Endothelial cell (in vitro differentiated cells): ENCODE results near the gene ADAMTS18. TPM values are rescaled to one million over a fixed set of nuclear protein-coding genes. Genes with fewer than 3 reads are reported as not detected.

Experiments used
- DNase-seq: peaks from one replicate; pipeline ENCODE4 v3.0.0; 2021; ENCODE audit warnings: low spot score
- H3K27ac Mint-ChIP-seq: one replicate; pipeline ENCODE4 v1.8.0; 2021; ENCODE audit warnings: mixed read lengths, inconsistent platforms; ENCODE audit not compliant: unreplicated experiment
- H3K27me3 Mint-ChIP-seq: one replicate; pipeline ENCODE4 v1.8.0; 2021; ENCODE audit warnings: mild to moderate bottlenecking, moderate library complexity, mixed read lengths, inconsistent platforms; ENCODE audit not compliant: unreplicated experiment
- H3K36me3 Mint-ChIP-seq: one replicate; pipeline ENCODE4 v1.8.0; 2021; ENCODE audit warnings: mild to moderate bottlenecking, low read depth, mixed read lengths, inconsistent platforms; ENCODE audit not compliant: unreplicated experiment
- H3K4me1 Mint-ChIP-seq: one replicate; pipeline ENCODE4 v1.8.0; 2021; ENCODE audit warnings: mild to moderate bottlenecking, mixed read lengths, inconsistent platforms; ENCODE audit not compliant: unreplicated experiment
- H3K4me3 Mint-ChIP-seq: one replicate; pipeline ENCODE4 v1.8.0; 2021; ENCODE audit warnings: mild to moderate bottlenecking, mixed read lengths, inconsistent platforms; ENCODE audit not compliant: unreplicated experiment
- H3K9me3 Mint-ChIP-seq: one replicate; pipeline ENCODE4 v1.8.0; 2021; ENCODE audit warnings: mixed read lengths, inconsistent platforms; ENCODE audit not compliant: unreplicated experiment
- CTCF ChIP-seq: fragments of 200-600 bp; sonication (generic); IDR thresholded peaks from one replicate; pipeline ENCODE4 v1.5.0; 2021; ENCODE audit warnings: antibody characterized with exemption; ENCODE audit not compliant: unreplicated experiment
- total RNA-seq: library from RNA; stranded (reverse); fragmentation: NEBNext Ultra II Directional; extraction: Animal tissue kit (Norgen Biotek cat#: 25700); gene quantifications from one replicate; pipeline ENCODE4 v1.2.1, GENCODE V29; 2021; ENCODE audit not compliant: unreplicated experiment

Gene ADAMTS18
- total RNA-seq, 1 donor from 2014 or later: 0.69 TPM

GRCh38 chr16:77297996-77298395, 136.8 kb downstream of the ADAMTS18 start:
- no peak for TF ChIP-seq CTCF
- peaks cover 5% of the 10 kb centered on the region for H3K4me1 Mint-ChIP-seq
- H3K4me3 Mint-ChIP-seq: no peak overlapping the region
- H3K36me3 Mint-ChIP-seq: no peaks in the 10 kb centered on the region
- no peaks in the 10 kb centered on the region for H3K9me3 Mint-ChIP-seq
- DNase-seq: no peak
- H3K27me3 Mint-ChIP-seq: no peaks in the 10 kb centered on the region
- H3K27ac Mint-ChIP-seq: no peak overlapping the region

DNA sequence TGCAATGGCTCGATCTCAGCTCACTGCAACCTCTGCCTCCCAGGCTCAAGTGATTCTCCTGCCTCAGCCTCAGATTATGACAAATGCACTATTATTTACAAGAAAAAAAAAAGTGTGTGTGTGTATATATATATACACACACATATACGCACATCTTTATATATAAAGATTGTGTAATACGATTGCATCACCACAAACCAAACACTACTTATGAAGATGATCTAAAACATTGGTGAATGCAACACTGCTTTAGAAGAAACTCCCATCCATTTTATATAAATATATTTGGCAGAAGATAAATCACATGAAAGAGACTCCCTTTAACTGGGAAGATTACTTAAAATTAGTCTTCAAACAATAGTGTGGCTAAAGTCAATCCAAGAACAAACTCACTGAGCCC, 138.9 kb downstream of the ADAMTS18 start:
- peaks cover 5% of the 10 kb centered on the region for H3K4me1 Mint-ChIP-seq
- no peak for TF ChIP-seq CTCF
- DNase-seq: no peak
- no peaks in the 10 kb centered on the region for H3K9me3 Mint-ChIP-seq
- no peak overlapping the region for H3K4me3 Mint-ChIP-seq
- H3K27ac Mint-ChIP-seq: no peak overlapping the region
- no peaks in the 10 kb centered on the region for H3K36me3 Mint-ChIP-seq
- no peaks in the 10 kb centered on the region for H3K27me3 Mint-ChIP-seq

DNA sequence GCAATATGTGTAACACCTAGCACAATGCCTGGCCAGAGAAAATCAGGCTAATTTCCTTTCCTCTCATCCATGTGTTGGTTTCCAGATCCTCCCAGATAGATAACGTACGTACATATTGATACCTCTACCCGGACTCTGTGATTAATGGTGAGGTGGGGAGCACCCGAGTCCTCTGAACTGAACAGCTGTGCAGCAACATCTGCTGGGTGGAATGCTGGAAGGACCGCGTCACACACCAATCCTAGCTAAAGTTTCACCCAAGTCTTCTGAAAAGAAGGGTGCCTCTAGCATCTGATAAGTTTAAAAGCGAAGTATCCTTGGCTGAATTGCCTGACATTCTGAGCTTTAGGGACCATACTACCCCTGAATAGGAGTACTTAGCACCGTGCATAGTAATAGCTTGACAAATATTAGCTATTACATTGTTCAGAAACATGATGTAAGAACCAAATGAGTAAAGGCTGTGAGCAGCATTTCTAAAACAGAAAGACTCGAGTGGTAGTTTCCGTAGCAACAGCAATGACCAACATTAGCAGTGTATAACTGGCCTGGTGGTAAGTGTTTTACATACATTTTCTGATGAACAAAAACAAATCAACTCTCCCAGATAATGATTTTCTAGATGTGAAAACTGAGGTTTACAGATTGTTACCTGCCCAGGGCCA, 144.3 kb downstream of the ADAMTS18 start:
- Mint-ChIP-seq H3K9me3 (no peaks in the 10 kb centered on the region), H3K4me1 (peaks cover 2% of the 10 kb centered on the region), H3K4me3 (no peak overlapping the region), H3K36me3 (no peaks in the 10 kb centered on the region), H3K27ac (no peak overlapping the region), H3K27me3 (no peaks in the 10 kb centered on the region)
- DNase-seq: no peak
- TF ChIP-seq CTCF: no peak

- no peaks in the 10 kb centered on the region for H3K27me3 Mint-ChIP-seq
- no peaks in the 10 kb centered on the region for H3K9me3 Mint-ChIP-seq
- no peak overlapping the region for H3K27ac Mint-ChIP-seq
- H3K36me3 Mint-ChIP-seq: no peaks in the 10 kb centered on the region
- no peak overlapping the region for H3K4me3 Mint-ChIP-seq
- no peak for TF ChIP-seq CTCF
- H3K4me1 Mint-ChIP-seq: peaks cover 2% of the 10 kb centered on the region
- DNase-seq: no peak
Observed at GRCh38 chr16:77289331-77289809, 145.5 kb downstream of the ADAMTS18 start.

DNA sequence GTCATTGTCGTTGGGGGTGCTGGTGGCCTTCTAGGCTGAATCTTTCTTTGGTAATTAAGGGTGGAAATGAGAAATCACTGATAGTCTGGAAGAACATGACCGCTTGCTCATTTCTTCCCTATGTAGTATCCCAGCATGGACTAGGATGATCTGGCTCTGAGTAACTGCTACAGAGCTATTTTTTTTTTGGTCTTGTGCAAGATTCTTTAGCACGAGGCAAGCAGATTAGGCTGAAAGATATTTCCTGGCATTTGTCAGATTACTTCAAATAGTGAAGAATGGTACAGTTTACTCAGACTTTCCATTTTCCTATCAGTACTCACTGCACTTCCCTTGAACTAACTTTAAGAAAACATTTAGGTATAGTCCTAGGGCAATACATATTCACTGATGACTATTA, 146.6 kb downstream of the ADAMTS18 start:
- DNase-seq: no peak
- H3K36me3 Mint-ChIP-seq: no peaks in the 10 kb centered on the region
- peaks cover 2% of the 10 kb centered on the region for H3K4me1 Mint-ChIP-seq
- no peaks in the 10 kb centered on the region for H3K27me3 Mint-ChIP-seq
- no peak for TF ChIP-seq CTCF
- H3K4me3 Mint-ChIP-seq: no peak overlapping the region
- no peaks in the 10 kb centered on the region for H3K9me3 Mint-ChIP-seq
- no peak overlapping the region for H3K27ac Mint-ChIP-seq
